ENCODE data around the gene PTX3. TPM values are rescaled to one million over a fixed set of nuclear protein-coding genes. Genes with fewer than 3 reads are reported as not detected.
A peak's percentile ranks its signal among the peaks of the same experiment; 100 is the strongest.

Gene PTX3
- total RNA-seq, 4 donors from 2014 or later = 9.0 to 118 (median 12.2) TPM

DNA sequence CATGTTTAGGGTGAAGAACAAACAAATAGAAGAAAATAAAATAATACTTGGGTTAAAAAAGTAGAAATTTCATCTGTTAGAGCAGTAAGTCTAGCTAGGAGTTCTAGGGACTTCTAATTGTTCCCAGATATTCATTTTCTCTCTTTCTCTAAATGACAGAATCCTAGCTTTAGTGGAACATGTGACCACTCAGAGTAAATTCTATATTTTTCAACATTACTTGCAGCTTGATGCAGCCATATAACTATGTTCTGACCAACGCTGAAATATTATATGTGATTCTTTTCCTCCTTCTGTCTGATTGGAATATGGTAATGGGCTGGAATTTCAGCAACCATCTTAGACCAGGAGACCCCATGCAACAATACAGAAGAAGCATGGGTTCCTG lies 8.1 kb downstream of the PTX3 start:
- DNase-seq (ENCODE audit: low spot score in 2 of 2) = no peak
- no peaks in the 10 kb centered on the region for H3K27me3 ChIP-seq
- peaks cover 0 to 11% (median 0%) of the 10 kb centered on the region in 4 donors for H3K4me1 ChIP-seq
- WGBS, 2 donors = 88% methylated on average over 1 of the region's 1 CpG
- no peaks in the 10 kb centered on the region for H3K9me3 ChIP-seq
- no peak overlapping the region for H3K4me3 ChIP-seq
- no peaks in the 10 kb centered on the region for H3K36me3 ChIP-seq
- TF ChIP-seq EP300 (IDR thresholded peaks at IDR 0.05) (no peak), POLR2A (IDR thresholded peaks at IDR 0.05) (no peak)
- TF ChIP-seq, protein P1, sequence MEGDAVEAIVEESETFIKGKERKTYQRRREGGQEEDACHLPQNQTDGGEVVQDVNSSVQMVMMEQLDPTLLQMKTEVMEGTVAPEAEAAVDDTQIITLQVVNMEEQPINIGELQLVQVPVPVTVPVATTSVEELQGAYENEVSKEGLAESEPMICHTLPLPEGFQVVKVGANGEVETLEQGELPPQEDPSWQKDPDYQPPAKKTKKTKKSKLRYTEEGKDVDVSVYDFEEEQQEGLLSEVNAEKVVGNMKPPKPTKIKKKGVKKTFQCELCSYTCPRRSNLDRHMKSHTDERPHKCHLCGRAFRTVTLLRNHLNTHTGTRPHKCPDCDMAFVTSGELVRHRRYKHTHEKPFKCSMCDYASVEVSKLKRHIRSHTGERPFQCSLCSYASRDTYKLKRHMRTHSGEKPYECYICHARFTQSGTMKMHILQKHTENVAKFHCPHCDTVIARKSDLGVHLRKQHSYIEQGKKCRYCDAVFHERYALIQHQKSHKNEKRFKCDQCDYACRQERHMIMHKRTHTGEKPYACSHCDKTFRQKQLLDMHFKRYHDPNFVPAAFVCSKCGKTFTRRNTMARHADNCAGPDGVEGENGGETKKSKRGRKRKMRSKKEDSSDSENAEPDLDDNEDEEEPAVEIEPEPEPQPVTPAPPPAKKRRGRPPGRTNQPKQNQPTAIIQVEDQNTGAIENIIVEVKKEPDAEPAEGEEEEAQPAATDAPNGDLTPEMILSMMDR (IDR thresholded peaks at IDR 0.05) = no peak
- no peak overlapping the region for H3K27ac ChIP-seq

- Histone ChIP-seq H3K27me3 (no peaks in the 10 kb centered on the region), H3K27ac (no peak overlapping the region), H3K36me3 (no peaks in the 10 kb centered on the region), H3K4me3 (no peak overlapping the region), H3K4me1 (peaks cover 0 to 11% (median 0%) of the 10 kb centered on the region in 4 donors), H3K9me3 (no peaks in the 10 kb centered on the region)
- 88% methylated on average over 1 of the region's 1 CpG for WGBS, 2 donors
- DNase-seq (ENCODE audit: low spot score in 2 of 2) = no peak
- TF ChIP-seq, protein P1 (IDR thresholded peaks at IDR 0.05) = no peak
- TF ChIP-seq EP300 (IDR thresholded peaks at IDR 0.05) = peak in 1 of 2 donors; percentile 46
Observed at GRCh38 chr3:157445857-157446256, 9.2 kb downstream of the PTX3 start.

- WGBS, 2 donors = 42 to 46% methylated on average over 3 of the region's 3 CpGs
- DNase-seq (ENCODE audit: low spot score in 2 of 2) = no peak
- Histone ChIP-seq H3K4me1 (peaks cover 0 to 11% (median 0%) of the 10 kb centered on the region in 4 donors), H3K27me3 (no peaks in the 10 kb centered on the region), H3K4me3 (no peak overlapping the region), H3K27ac (no peak overlapping the region), H3K9me3 (no peaks in the 10 kb centered on the region), H3K36me3 (no peaks in the 10 kb centered on the region)
- no peak for TF ChIP-seq EP300 (IDR thresholded peaks at IDR 0.05)
- TF ChIP-seq, protein P1 (IDR thresholded peaks at IDR 0.05) = peak; percentile 13 to 66 (median 54)
Observed at GRCh38 chr3:157447026-157447694, 10.5 kb downstream of the PTX3 start.

DNA sequence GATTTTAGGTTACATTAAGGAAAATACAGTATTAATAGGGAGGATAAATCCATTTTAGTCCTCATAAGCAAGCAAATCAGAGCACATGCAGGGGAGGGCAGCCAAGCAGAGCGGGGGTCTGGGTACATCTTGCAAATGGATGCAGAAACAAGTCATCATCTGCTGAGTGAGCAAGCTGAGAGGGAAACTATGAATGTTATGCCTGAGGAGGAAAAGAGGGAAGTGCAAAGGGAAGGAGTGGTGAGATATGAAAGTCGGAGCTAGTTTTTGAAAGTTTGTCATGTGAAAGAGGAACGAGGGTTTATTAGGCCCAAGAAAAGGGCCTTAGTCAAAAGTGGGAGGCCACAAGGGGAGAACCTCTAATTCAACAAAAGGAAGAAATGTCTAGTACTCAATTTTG lies 15.4 kb downstream of the PTX3 start:
- H3K4me1 ChIP-seq = peaks cover 0 to 1% (median 0%) of the 10 kb centered on the region in 4 donors
- TF ChIP-seq, protein P1 (IDR thresholded peaks at IDR 0.05) = no peak
- peak in 1 of 2 donors; percentile 14 for TF ChIP-seq EP300 (IDR thresholded peaks at IDR 0.05)
- H3K27me3 ChIP-seq = no peaks in the 10 kb centered on the region
- H3K4me3 ChIP-seq = no peak overlapping the region
- 80% methylated on average over 3 of the region's 3 CpGs for WGBS, 2 donors
- DNase-seq (ENCODE audit: low spot score in 2 of 2) = no peak
- no peak overlapping the region for H3K27ac ChIP-seq
- no peaks in the 10 kb centered on the region for H3K9me3 ChIP-seq
- H3K36me3 ChIP-seq = no peaks in the 10 kb centered on the region

GRCh38 chr3:157453824-157454223 lies 17.2 kb downstream of the PTX3 start:
- DNase-seq (ENCODE audit: low spot score in 2 of 2) = no peak
- Histone ChIP-seq H3K4me1 (no peaks in the 10 kb centered on the region), H3K4me3 (no peak overlapping the region), H3K27me3 (no peaks in the 10 kb centered on the region), H3K27ac (no peak overlapping the region), H3K36me3 (no peaks in the 10 kb centered on the region), H3K9me3 (no peaks in the 10 kb centered on the region)
- TF ChIP-seq, protein P1 (IDR thresholded peaks at IDR 0.05) = no peak
- TF ChIP-seq POLR2A (IDR thresholded peaks at IDR 0.05) = no peak
- TF ChIP-seq EP300 (IDR thresholded peaks at IDR 0.05) = no peak
- 23 to 29% methylated on average over 1 of the region's 1 CpG for WGBS, 2 donors

Measured in tibial nerve (tissue), 4 donors.